Stimulated activated CD8-positive, alpha-beta memory T cell treated with anti-CD3 and anti-CD28 coated beads, Interleukin-4, amount 100 ng/mL, for 48 hours (primary cell): ENCODE results near the gene AANAT.

Experiments used
- DNase-seq: peaks from one replicate; pipeline ENCODE4 v3.0.0-alpha.2; 2020

AANAT gene

GRCh38 chr17:76442341-76443338 lies 24.8 kb upstream of the AANAT start:
- no peak for DNase-seq

DNA sequence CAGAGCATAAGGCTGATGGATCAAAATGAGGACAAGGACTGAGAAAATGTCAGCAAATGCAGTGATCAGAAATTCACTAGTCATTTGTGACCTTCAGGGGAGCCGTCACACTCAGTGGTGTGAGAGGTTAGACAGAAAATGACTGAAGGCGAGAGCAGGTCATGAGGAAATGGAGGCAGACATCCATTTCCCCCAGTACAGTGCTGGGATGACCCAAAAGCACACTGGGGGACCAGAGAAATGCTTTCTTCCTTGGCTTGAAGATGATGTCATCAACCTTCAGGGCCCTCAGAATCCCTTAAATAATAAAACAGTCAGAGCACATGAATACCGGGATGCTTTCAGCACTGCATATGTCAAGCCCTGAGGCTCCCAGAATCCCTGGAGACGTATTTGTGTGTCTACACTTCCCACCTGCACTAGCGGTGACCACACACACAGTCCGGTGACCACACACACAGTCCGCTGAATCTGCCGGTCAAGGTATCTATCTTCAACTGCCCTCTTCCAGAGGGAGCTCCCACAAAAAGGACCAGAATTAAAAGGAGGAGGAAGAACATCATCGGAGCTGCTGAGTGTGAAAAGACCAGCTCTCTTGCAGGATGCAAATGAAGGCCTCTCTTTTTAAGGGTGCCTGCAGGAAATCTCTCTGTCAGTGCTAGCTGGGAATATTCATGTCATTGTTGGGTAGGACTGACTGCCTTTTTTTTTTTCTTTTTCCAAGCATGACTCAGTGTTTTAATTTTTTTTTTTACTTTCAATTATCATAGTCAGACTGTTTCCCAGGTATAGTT lies 22.7 kb upstream of the AANAT start:
- DNase-seq = no peak

DNA sequence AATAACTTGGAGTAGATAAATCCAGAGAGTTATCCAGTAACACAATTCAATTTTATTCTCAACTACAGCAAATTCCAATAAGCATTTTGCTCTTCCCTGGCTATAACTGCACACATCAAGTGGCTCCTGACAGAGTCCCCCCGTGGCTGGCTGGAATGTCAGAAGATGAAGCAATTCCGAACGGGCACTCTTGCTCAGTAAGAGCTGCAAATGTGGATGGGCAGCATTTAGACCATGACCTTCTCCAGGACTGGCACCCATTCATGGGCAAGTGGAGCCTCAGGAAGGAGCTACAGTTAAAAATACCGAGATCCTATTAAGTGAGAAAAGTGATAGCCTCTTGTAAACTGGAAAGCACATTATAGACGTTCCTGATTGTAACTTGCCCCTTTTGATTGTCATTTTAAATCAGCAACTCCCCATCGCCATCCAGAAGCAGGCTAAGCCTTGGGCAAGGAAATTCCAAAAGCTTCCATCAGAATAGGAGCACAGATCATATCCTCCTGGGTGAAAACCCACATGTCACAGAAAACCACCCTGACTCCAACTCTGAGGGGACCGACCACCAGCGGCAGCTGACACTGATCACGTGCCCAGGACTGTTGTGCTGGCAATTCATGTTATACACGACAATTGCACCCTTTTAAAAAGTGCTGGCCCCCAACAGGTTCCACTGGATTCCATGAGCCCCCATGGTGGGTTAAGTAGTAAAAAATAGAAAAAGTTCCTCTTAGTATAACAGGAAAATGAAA lies 21.5 kb upstream of the AANAT start:
- no peak for DNase-seq

DNA sequence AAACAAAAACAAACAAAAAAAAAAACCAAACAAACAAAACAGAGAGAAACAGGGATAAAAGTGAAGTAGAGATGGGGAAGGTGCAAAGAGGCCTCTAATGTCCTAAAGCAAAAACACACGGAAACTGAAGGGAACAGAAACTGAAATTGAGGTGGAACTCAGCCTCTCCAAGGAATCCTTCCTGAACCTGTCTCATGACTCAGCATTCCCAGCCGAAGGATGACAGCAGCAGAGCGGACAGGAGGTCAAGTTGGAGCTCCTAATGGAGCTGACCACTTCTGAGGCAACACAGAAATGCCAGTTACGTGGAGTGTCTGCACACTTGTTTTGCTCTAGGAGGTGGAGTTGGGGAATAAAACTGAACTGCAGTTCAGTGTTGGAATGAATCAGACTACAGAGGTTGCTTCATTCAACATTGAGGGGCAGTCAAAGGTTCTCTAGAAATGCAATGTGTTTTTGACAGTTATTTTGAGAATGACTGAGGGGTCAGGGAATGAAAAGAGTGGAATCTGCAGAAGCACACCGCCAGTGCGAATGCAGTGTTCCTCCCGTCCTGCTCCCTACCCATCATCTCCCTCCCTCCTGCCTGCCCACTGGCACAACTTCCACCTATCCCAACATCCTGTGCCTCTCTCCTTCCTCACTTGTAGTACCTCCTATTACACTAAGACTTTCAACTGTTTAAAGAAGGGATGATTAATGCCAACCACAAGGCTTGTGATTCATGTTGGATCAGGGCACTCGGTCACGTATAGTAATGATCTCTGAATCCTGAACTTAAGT lies 20.8 kb upstream of the AANAT start:
- no peak for DNase-seq

- no peak for DNase-seq
Observed at GRCh38 chr17:76447931-76448652, 19.3 kb upstream of the AANAT start.

GRCh38 chr17:76449126-76449525 lies 18.3 kb upstream of the AANAT start:
- no peak for DNase-seq

GRCh38 chr17:76451506-76451905 lies 15.9 kb upstream of the AANAT start:
- no peak for DNase-seq

DNA sequence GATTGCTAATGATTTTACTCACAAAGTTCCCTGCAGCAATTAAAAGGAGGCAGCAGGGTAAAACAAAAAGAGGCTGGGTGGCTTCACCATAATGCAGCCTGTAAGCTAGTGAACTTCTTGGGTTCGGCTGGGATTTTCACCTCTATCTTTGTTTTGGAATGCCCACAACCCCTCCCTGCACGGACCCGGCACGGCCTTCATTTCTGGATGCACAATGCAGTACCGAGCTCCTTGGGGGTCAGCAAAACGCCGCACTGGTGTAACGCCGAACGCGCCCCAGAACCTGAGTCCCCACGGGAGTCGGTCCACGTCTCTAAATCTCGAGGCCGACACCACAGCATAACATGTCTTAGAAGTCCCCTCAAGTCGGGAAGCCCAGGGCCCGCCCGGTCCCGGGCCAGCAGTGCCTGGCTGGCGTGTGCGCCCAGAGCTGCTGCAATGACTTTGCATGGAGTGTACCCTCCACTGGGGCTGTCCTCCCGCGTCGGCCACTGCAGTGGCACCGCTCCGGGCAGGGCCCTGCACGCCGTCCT lies 15.2 kb upstream of the AANAT start:
- DNase-seq = peak; percentile 40

DNA sequence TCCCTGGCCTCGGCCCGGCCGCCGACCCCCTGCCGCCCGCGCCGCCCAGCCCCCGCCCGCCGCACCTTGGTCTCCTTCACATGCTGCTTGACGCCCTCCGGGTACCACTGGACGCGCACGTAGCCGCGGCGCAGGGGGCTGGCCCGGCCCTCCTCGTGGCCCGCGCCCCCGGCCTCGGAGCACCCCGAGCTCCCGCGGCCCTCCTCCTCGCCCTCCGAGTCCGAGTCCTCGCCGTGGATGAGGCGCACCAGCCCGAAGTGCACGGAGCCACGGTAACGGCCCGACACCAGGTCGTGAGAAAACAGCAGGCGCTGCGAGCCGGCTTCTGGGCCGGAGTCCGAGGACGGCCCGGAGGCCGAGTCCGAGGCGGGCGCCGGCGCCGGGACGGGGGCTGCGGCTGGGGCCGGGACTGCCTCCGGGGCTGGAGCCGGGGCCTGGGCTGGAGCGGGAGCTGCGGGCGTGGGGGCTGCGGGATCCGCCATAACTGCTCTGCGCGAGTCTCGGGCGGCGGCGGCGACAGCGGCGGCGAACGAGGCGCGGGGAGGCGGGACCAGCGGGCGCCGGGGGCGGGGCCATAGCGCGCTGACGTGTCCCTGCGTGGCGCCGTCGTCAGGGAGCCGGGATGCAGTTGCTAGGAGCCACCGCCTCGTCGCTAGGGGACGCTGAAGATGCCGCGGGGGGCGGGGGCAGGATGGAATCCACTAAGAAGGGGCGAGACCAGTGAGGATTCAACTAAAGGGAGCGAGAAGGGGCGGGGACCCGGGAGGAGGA lies 14.6 kb upstream of the AANAT start, which contains the start of gene UBE2O:
TSS of gene UBE2O (minus strand) at position 493 of the 771 bp plus-strand sequence. CDS start at position 482, 11 bp downstream.
- DNase-seq = peak; percentile 96

GRCh38 chr17:76453431-76453743 lies 14.0 kb upstream of the AANAT start:
- DNase-seq = no peak

DNA sequence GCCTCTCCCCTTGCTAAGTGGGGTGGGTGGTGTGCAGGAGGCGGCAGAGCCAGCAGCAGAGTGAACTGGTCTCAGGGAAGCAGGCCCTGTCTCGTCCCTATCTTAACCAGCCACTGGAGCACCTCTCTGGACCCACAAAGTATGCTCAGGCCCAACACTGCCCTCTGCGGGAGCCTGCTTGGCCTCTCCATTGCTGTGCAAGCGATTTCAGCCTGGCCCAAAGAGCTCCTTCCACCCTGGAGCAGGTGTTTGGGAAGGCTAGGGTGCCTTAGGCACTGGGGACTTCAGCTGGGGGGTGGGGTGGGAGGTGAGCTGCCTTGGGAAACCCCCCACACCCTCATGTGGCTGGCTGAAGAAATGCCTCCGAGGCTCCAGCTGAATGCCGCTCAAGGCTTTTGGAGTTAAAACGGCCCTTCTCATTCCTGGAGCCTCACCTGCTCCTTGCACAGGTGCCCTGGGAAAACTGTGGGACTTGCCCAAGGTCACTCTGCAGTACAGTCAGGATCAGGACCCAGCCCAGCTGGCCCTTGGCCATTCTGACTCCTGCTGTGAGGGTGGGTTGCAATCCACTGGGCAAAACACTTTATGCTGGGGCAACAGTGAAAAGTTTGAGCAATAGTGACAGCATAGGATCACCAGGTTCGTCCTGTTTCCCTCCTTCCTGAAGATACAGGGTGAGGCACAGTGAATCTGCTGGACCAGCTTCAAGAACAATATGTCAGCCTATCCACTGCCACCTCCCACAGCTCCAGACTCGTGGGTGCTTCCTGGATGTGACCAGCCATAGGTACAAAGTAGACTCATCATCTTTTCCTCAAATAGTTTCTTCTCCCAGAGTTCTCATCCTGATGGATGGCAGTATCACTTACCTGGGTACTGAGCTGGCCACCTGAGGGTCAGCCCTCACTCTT lies 8.6 kb upstream of the AANAT start:
- DNase-seq = peak; percentile 40

- DNase-seq = no peak
Observed at GRCh38 chr17:76459674-76460073, 7.7 kb upstream of the AANAT start.

GRCh38 chr17:76461765-76462555 lies 5.4 kb upstream of the AANAT start:
- no peak for DNase-seq

GRCh38 chr17:76462556-76463290 lies 4.7 kb upstream of the AANAT start:
- DNase-seq = no peak

DNA sequence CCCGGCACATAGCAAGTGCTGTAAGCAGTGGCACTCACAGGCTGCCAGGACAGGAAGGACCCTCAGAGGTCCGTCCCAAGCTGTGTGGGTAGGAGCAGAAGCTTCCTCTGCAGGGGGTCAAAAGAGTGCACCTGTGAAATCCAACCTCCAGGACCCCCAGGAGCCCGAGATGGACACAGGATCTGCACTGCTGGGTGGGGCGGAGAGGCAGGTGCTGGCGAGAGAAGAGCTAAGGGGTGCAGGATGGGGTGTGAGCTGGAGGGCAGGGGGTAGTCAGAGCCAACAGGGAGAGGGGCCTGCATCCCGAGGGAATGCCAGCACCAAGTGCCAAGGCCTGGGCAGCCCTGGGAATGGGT lies 650 bp upstream of the AANAT start:
- DNase-seq = no peak

- DNase-seq = no peak
Observed at GRCh38 chr17:76467809-76468633, 618 bp downstream of the AANAT start.

DNA sequence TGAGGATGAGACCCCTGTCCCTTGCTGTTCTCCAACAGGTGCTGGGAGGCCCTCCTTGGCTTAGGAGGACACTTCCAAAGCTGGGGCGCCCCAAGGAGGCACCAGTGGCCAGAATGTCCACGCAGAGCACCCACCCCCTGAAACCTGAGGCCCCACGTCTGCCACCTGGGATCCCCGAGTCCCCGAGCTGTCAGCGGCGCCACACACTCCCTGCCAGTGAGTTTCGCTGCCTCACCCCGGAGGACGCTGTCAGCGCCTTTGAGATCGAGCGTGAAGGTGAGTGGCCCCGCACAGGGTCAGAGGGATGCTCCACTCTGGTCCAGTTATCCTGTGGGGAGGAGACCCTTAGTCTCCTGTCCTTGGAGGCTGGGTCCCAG lies 1.2 kb downstream of the AANAT start:
- no peak for DNase-seq
